HepG2 (cell line): ENCODE measurements around the gene CA10. TPM values are rescaled to one million over a fixed set of nuclear protein-coding genes. Genes with fewer than 3 reads are reported as not detected.

Source experiments
- ATAC-seq: fragments of 200-7000 bp; cut with Tn5 transposase; 3 replicates; pipeline ENCODE4 v1.9.1; 2020; ENCODE audit warnings: mild to moderate bottlenecking, moderate library complexity
- BruUV-seq: library from RNA; stranded (reverse); fragments of 400-500 nt; replicated peaks from 2 replicates; lab custom pipeline; 2021; lab: Mats Ljungman, UMichigan
- CTCF ChIA-PET: fragments of 300-600 bp; formaldehyde crosslinking; extraction: SDS; loops from one replicate; lab custom pipeline; 2021; ENCODE audit warnings: low total read pairs, inconsistent platforms, low intra/inter-chr PET ratio; lab: Yijun Ruan, JAX
- POLR2A ChIA-PET: fragments of 350-600 bp; sonication (Branson Sonifier 250); formaldehyde crosslinking; loops from one replicate; lab custom pipeline; 2020; ENCODE audit warnings: antibody characterized with exemption, inconsistent platforms; lab: Yijun Ruan, JAX
- DNase-seq: peaks from one replicate; pipeline ENCODE4 v3.0.0-alpha.2; 2015; ENCODE audit warnings: low spot score
- FAIRE-seq: peaks from 3 replicates; lab custom pipeline; 2011; peaks lifted over from hg19 to GRCh38; lab: Jason Lieb, UNC
- H2AFZ ChIP-seq: one replicate; pipeline ENCODE4 v1.6.1; 2011; ENCODE audit warnings: low read length, inconsistent platforms
- H3K27ac ChIP-seq: fragments of 300-600 bp; 3 replicates; pipeline ENCODE4 v1.8.0; 2011; ENCODE audit warnings: mixed run types, mild to moderate bottlenecking, mixed read lengths, low read length, inconsistent platforms; ENCODE audit not compliant: insufficient read depth; ENCODE audit errors: extremely low read length
- H3K27me3 ChIP-seq, 2 experiments: fragments of 200-600 bp in 1 of 2; 2 replicates in 1 of 2; 3 replicates in 1 of 2; pipeline versions ENCODE4 v1.6.0 to v1.8.0; 2011; ENCODE audit warnings: low read length in 2 of 2, mild to moderate bottlenecking in 2 of 2, moderate library complexity in 2 of 2, inconsistent platforms in 1 of 2; ENCODE audit not compliant: insufficient read depth in 2 of 2, control insufficient read depth in 1 of 2
- H3K36me3 ChIP-seq, 2 experiments: fragments of 200-600 bp in 1 of 2; replicated peaks in 1 of 2; 2 replicates in 1 of 2; 3 replicates in 1 of 2; pipeline versions ENCODE4 v1.5.1 to v1.8.0; 2011; ENCODE audit warnings: low read length in 2 of 2, inconsistent platforms in 1 of 2; ENCODE audit not compliant: insufficient read depth in 2 of 2, control insufficient read depth in 1 of 2
- H3K4me1 ChIP-seq: 2 replicates; pipeline ENCODE4 v1.5.1; 2012; ENCODE audit warnings: low read length, inconsistent platforms; ENCODE audit not compliant: insufficient read depth
- H3K4me2 ChIP-seq: 2 replicates; pipeline ENCODE4 v1.6.0; 2011; ENCODE audit warnings: low read depth, low read length, inconsistent platforms
- H3K4me3 ChIP-seq, 3 experiments: fragments of 200-600 bp in 1 of 3; sonication (generic), shearing (Covaris generic) in 1 of 3; replicated peaks in 1 of 3; 2 replicates each; pipeline ENCODE4 v1.5.1; 2011 to 2016; ENCODE audit warnings: low read length in 3 of 3, inconsistent platforms in 2 of 3, low read depth in 2 of 3, mild to moderate bottlenecking in 2 of 3, control low read depth in 1 of 3, mixed read lengths in 1 of 3; ENCODE audit not compliant: insufficient read depth in 1 of 3
- H3K79me2 ChIP-seq: one replicate; pipeline ENCODE4 v1.6.1; 2011; ENCODE audit warnings: low read length, inconsistent platforms; ENCODE audit not compliant: insufficient read depth
- H3K9ac ChIP-seq: 2 replicates; pipeline ENCODE4 v1.6.0; 2011; ENCODE audit warnings: mild to moderate bottlenecking, low read depth, low read length, inconsistent platforms; ENCODE audit not compliant: insufficient read depth
- H3K9me3 ChIP-seq: 2 replicates; pipeline ENCODE4 v1.5.1; 2012; ENCODE audit warnings: mild to moderate bottlenecking, low read length
- H4K20me1 ChIP-seq: 2 replicates; pipeline ENCODE4 v1.6.0; 2011; ENCODE audit warnings: inconsistent platforms, mild to moderate bottlenecking, low read length, moderate library complexity; ENCODE audit not compliant: insufficient read depth
- ELF1 ChIP-seq: sonication (generic); formaldehyde crosslinking; IDR thresholded peaks from 2 replicates; pipeline ENCODE4 v1.4.0; 2020; ENCODE audit warnings: missing genetic modification reagents
- KMT2A ChIP-seq: sonication (generic); formaldehyde crosslinking; IDR thresholded peaks from 2 replicates; pipeline ENCODE4 v1.4.0; 2020; ENCODE audit warnings: missing genetic modification reagents
- KMT2B ChIP-seq: IDR thresholded peaks from 2 replicates; pipeline ENCODE4 v1.6.1; 2016; ENCODE audit warnings: missing genetic modification reagents, missing compliant biosample characterization
- MBD4 ChIP-seq: IDR thresholded peaks from 2 replicates; pipeline ENCODE4 v1.6.1; 2012; ENCODE audit warnings: low read length, inconsistent platforms, borderline replicate concordance
- MYNN ChIP-seq: sonication (generic); formaldehyde crosslinking; IDR thresholded peaks from 2 replicates; pipeline ENCODE4 v1.4.0; 2020; ENCODE audit warnings: mild to moderate bottlenecking, low read depth, missing genetic modification reagents
- NR2F2 ChIP-seq: IDR thresholded peaks from 2 replicates; pipeline ENCODE4 v1.6.1; 2012; ENCODE audit warnings: low read depth, inconsistent platforms, borderline replicate concordance
- SKI ChIP-seq: fragments of 450-650 bp; IDR thresholded peaks from one replicate; pipeline ENCODE4 v1.6.1; 2018; ENCODE audit warnings: mild to moderate bottlenecking; ENCODE audit not compliant: partially characterized antibody
- SNAPC5 ChIP-seq: sonication (generic); formaldehyde crosslinking; IDR thresholded peaks from 2 replicates; pipeline ENCODE4 v1.8.1; 2023; ENCODE audit warnings: mild to moderate bottlenecking, missing genetic modification reagents, borderline replicate concordance
- TP53 ChIP-seq: sonication (generic); formaldehyde crosslinking; conservative IDR thresholded peaks from 2 replicates; pipeline ENCODE4 v1.4.0; 2020; ENCODE audit warnings: missing genetic modification reagents
- TRIM24 ChIP-seq: sonication (generic); formaldehyde crosslinking; IDR thresholded peaks from 2 replicates; pipeline ENCODE4 v1.8.0; 2022; ENCODE audit warnings: mild to moderate bottlenecking, missing genetic modification reagents
- ZBTB44 ChIP-seq: sonication (generic); formaldehyde crosslinking; IDR thresholded peaks from 2 replicates; pipeline ENCODE4 v1.4.0; 2020; ENCODE audit warnings: missing genetic modification reagents
- ZBTB49 ChIP-seq: sonication (generic); formaldehyde crosslinking; IDR thresholded peaks from 2 replicates; pipeline ENCODE4 v1.4.0; 2020; ENCODE audit warnings: missing genetic modification reagents, borderline replicate concordance
- ZBTB7A ChIP-seq: sonication (generic); formaldehyde crosslinking; IDR thresholded peaks from 2 replicates; pipeline ENCODE4 v1.8.0; 2022; ENCODE audit warnings: mild to moderate bottlenecking, missing genetic modification reagents
- ZNF253 ChIP-seq: sonication (generic); formaldehyde crosslinking; IDR thresholded peaks from 2 replicates; pipeline ENCODE4 v1.8.0; 2022; ENCODE audit warnings: mild to moderate bottlenecking, missing genetic modification reagents, borderline replicate concordance
- ZNF460 ChIP-seq: sonication (generic); formaldehyde crosslinking; IDR thresholded peaks from 2 replicates; pipeline ENCODE4 v1.5.1; 2020; ENCODE audit warnings: missing genetic modification reagents, mild to moderate bottlenecking, borderline replicate concordance
- WGBS: methylation state at CpG from one replicate; pipeline ENCODE4 v1.1.6; 2017; ENCODE audit warnings: low lambda C conversion rate; 5-methylcytosine and 5-hydroxymethylcytosine counted together
- in situ Hi-C: cut with HindIII; loops from 2 replicates; pipeline ENCODE4 v1.10.0; 2017; ENCODE audit warnings: low pct_unique_long_range_greater_than_20kb; ENCODE audit not compliant: extremely low pct_ligation_motif_present
- intact Hi-C: fragments of 100-400 bp; cut with micrococcal nuclease; formaldehyde crosslinking; loops from one replicate; pipeline ENCODE4 v1.10.0; 2022; ENCODE audit not compliant: unreplicated experiment
- polyA plus RNA-seq, 8 experiments: library from polyadenylated mRNA; depleted of rRNA in 3 of 8; stranded (reverse) in 7 of 8; unstranded in 1 of 8; fragments of >200 nt; fragmentation: Illumina TruSeq in 4 of 8; extraction: Trizol in 4 of 8; gene quantifications; 2 replicates each; pipeline versions ENCODE4 v1.2.1 to v1.2.3, GENCODE V29; 2011 to 2016; ENCODE audit warnings: low read depth in 4 of 8, missing spikeins in 1 of 8, mixed read lengths in 1 of 8; ENCODE audit not compliant: insufficient read depth in 1 of 8
- total RNA-seq, 5 experiments: library from RNA; depleted of rRNA; stranded (reverse); fragments of >200 nt; fragmentation: Illumina TruSeq; extraction: Trizol; gene quantifications; 2 replicates each; pipeline ENCODE4 v1.2.3, GENCODE V29; 2016; ENCODE audit warnings: low read depth in 1 of 5

CA10 gene
- total and polyA plus RNA-seq, 2 of the 13 experiments (the other 11 are each of a cell fraction or from before 2014, with no cell fraction given): not detected

GRCh38 chr17:52041123-52041617 lies 117.3 kb downstream of the CA10 start:
- POLR2A ChIA-PET: no interaction called here
- ATAC-seq: no peak
- CTCF ChIA-PET: no interaction called here

More at GRCh38 chr17:52041123-52041617, 117.3 kb downstream of the CA10 start:
- Histone ChIP-seq H4K20me1 (no peaks in the 10 kb centered on the region), H3K9me3 (0 out of 2 replicates have a peak, but pooled peaks cover 9% of the 10 kb centered on the region), H3K36me3 (no peaks in the 10 kb centered on the region), H3K27me3 (no peaks in the 10 kb centered on the region), H2AFZ (no peak overlapping the region), H3K9ac (no peak overlapping the region), H3K4me2 (no peak overlapping the region), H3K4me3 (no peak overlapping the region), H3K79me2 (no peaks in the 10 kb centered on the region), H3K27ac (no peak overlapping the region), H3K4me1 (no peaks in the 10 kb centered on the region)
- TF ChIP-seq ZBTB49 (CRISPR knock-in tag): no peak
- no peak for TF ChIP-seq KMT2B
- no peak for TF ChIP-seq NR2F2
- TF ChIP-seq SNAPC5 (CRISPR knock-in tag): no peak
- TF ChIP-seq ZBTB44: no peak
- TF ChIP-seq ZBTB7A (CRISPR knock-in tag): no peak
- TF ChIP-seq SKI: no peak
- TF ChIP-seq MBD4: no peak
- no peak for TF ChIP-seq TP53 (CRISPR knock-in tag)
- TF ChIP-seq KMT2A (CRISPR knock-in tag): no peak
- TF ChIP-seq ZNF253 (CRISPR knock-in tag): no peak
- TF ChIP-seq ZNF460 (CRISPR knock-in tag): no peak
- no peak for TF ChIP-seq TRIM24 (CRISPR knock-in tag)
- TF ChIP-seq ELF1 (CRISPR knock-in tag): no peak
- no peak for TF ChIP-seq MYNN (CRISPR knock-in tag)
- in situ Hi-C loops: no loop called here
- intact Hi-C loops: no loop called here
- no peak for FAIRE-seq
- DNase-seq: no peak
- 3% methylated on average over 1 of the region's 1 CpG for WGBS
- no TSS peak for BruUV-seq
